ENCODE data around the gene MYBPC3. TPM values are rescaled to one million over a fixed set of nuclear protein-coding genes. Genes with fewer than 3 reads are reported as not detected.

MYBPC3 gene
- total RNA-seq, 2 donors from 2014 or later, result not detected

DNA sequence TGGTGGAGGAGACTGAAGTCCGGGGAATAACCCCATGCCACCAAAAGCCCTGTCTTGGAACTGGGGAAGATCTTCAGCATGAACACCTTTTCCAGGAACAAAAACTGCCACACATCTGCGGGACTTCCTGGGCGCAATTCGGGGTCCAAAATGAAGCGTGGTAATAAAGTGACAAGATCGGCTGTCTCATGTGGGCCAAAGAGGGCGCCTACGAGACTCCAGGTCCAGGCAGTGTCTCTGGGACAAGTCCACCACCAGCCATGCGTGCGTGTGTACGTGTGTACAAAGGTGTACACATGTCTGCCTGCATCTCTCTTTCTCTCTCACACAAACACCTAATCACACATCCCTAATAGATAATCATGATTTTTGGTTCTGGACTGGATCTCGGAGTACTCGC lies 8.9 kb upstream of the MYBPC3 start:
- no peak for ATAC-seq (ENCODE audit: insufficient number of reproducible peaks, low FRiP score, low read depth)
- no peak for DNase-seq (ENCODE audit: low spot score)
- TF ChIP-seq, protein P1, sequence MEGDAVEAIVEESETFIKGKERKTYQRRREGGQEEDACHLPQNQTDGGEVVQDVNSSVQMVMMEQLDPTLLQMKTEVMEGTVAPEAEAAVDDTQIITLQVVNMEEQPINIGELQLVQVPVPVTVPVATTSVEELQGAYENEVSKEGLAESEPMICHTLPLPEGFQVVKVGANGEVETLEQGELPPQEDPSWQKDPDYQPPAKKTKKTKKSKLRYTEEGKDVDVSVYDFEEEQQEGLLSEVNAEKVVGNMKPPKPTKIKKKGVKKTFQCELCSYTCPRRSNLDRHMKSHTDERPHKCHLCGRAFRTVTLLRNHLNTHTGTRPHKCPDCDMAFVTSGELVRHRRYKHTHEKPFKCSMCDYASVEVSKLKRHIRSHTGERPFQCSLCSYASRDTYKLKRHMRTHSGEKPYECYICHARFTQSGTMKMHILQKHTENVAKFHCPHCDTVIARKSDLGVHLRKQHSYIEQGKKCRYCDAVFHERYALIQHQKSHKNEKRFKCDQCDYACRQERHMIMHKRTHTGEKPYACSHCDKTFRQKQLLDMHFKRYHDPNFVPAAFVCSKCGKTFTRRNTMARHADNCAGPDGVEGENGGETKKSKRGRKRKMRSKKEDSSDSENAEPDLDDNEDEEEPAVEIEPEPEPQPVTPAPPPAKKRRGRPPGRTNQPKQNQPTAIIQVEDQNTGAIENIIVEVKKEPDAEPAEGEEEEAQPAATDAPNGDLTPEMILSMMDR (IDR thresholded peaks at IDR 0.05), result no peak

DNA sequence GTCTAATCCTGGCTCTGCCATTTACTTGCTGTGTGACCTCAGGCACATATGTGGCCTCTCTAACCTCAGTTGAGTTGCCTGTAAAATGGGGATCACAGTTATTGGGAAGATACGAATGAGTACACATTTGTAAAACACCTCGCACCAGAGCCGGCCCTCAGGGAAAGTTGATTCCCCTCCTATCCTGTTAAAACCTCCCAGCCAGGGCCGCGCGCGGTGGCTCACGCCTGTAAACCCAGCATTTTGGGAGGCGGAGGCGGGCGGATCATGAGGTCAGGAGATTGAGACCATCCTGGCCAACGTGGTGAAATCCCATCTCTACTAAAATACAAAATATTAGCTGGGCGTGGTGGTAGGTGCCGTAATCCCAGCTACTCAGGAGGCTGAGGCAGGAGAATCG lies 7.8 kb upstream of the MYBPC3 start:
- Histone ChIP-seq H3K27me3 (replicated peaks; ENCODE audit: insufficient read depth) (no peaks in the 10 kb centered on the region), H3K36me3 (no peaks in the 10 kb centered on the region), H3K4me1 (ENCODE audit: control insufficient read depth in 1 of 2, low read depth in 2 of 2) (peaks cover 0 to 2% of the 10 kb centered on the region in 2 donors), H3K9me3 (no peaks in the 10 kb centered on the region), H3K4me3 (no peak overlapping the region), H3K27ac (no peak overlapping the region)
- no peak for ATAC-seq (ENCODE audit: insufficient number of reproducible peaks, low FRiP score, low read depth)
- DNase-seq (ENCODE audit: low spot score), result no peak
- TF ChIP-seq, protein P1 (IDR thresholded peaks at IDR 0.05), result no peak

More for the DNA sequence above, 8.9 kb upstream of the MYBPC3 start:
- Histone ChIP-seq H3K4me3 (no peak overlapping the region), H3K4me1 (ENCODE audit: control insufficient read depth in 1 of 2, low read depth in 2 of 2) (no peaks in the 10 kb centered on the region), H3K27me3 (replicated peaks; ENCODE audit: insufficient read depth) (no peaks in the 10 kb centered on the region), H3K9me3 (no peaks in the 10 kb centered on the region), H3K27ac (no peak overlapping the region), H3K36me3 (no peaks in the 10 kb centered on the region)

DNA sequence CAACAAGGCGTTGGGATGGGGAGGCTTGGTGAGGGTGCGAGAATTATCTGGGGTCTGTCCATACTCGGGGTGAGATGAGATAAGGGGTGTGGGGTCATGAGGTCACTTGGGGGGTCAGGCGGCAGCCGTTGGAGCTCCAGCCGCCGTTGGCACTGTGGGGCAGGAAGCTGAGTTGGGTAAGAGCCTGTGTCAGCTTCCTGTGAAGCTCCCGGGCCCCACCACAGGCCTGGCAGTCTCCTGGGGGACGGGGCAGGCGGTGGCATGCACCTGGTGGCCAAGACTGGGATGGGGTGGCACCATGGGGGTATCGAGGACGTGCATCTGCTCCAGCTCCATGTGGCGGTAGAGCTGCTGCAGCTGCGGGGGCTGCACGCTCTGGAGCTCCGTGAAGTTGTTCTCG lies 7.1 kb upstream of the MYBPC3 start:
- Histone ChIP-seq H3K4me1 (ENCODE audit: control insufficient read depth in 1 of 2, low read depth in 2 of 2) (peaks cover 0 to 5% of the 10 kb centered on the region in 2 donors), H3K27me3 (replicated peaks; ENCODE audit: insufficient read depth) (no peaks in the 10 kb centered on the region), H3K36me3 (no peaks in the 10 kb centered on the region), H3K27ac (no peak overlapping the region), H3K4me3 (no peak overlapping the region), H3K9me3 (no peaks in the 10 kb centered on the region)
- DNase-seq (ENCODE audit: low spot score) (no peak), ATAC-seq (ENCODE audit: insufficient number of reproducible peaks, low FRiP score, low read depth) (no peak)
- TF ChIP-seq, protein P1 (IDR thresholded peaks at IDR 0.05), result no peak

DNA sequence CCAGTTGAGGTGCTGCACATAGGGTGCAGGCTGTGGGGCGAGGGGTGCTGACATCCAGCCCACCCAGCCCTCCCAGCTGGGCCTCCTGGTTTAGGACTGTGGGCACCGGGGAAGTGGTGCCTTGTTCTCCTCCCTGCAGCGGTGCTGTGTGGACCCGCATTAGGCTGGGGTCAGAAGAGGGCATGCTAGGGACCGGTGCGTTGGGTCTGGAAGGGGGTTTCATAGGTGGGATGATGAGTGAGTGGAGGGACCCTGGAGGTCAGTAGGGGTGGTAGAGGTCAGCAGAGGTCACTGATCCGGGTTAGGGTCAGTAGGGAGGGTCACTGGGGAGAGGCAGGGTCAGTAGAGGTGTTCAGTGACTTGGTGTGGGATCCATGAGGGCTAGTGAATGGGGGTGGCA lies 6.7 kb upstream of the MYBPC3 start:
- H3K9me3 ChIP-seq, result no peaks in the 10 kb centered on the region
- H3K27me3 ChIP-seq (replicated peaks; ENCODE audit: insufficient read depth), result no peaks in the 10 kb centered on the region
- H3K4me3 ChIP-seq, result no peak overlapping the region
- ATAC-seq (ENCODE audit: insufficient number of reproducible peaks, low FRiP score, low read depth) (no peak), DNase-seq (ENCODE audit: low spot score) (no peak)
- TF ChIP-seq, protein P1 (IDR thresholded peaks at IDR 0.05), result no peak
- H3K27ac ChIP-seq, result no peak overlapping the region
- peaks cover 0 to 5% of the 10 kb centered on the region in 2 donors for H3K4me1 ChIP-seq (ENCODE audit: control insufficient read depth in 1 of 2, low read depth in 2 of 2)
- no peaks in the 10 kb centered on the region for H3K36me3 ChIP-seq

DNA sequence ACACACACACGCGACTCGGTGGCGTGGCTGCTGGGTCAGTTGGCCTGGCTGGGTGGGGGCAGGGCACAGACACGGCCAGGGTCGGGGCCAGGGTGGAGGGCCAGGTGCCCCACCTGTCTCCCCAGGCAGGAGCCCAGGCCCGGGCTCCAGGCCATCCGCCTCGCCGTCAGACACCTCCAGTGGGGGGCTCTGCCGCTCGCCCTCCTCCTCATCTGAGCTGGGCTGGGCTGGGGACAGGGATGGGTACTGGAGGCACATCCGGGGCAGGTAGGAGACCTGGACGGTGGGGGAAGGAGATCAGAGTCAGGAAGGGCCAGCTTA lies 6.2 kb upstream of the MYBPC3 start:
- H3K4me3 ChIP-seq, result no peak overlapping the region

More for the DNA sequence above, 6.2 kb upstream of the MYBPC3 start:
- TF ChIP-seq, protein P1 (IDR thresholded peaks at IDR 0.05), result no peak
- DNase-seq (ENCODE audit: low spot score), result no peak
- no peak for ATAC-seq (ENCODE audit: insufficient number of reproducible peaks, low FRiP score, low read depth)
- H3K36me3 ChIP-seq, result no peaks in the 10 kb centered on the region
- H3K4me1 ChIP-seq (ENCODE audit: control insufficient read depth in 1 of 2, low read depth in 2 of 2), result peaks cover 0 to 5% of the 10 kb centered on the region in 2 donors
- no peaks in the 10 kb centered on the region for H3K9me3 ChIP-seq
- no peak overlapping the region for H3K27ac ChIP-seq
- no peaks in the 10 kb centered on the region for H3K27me3 ChIP-seq (replicated peaks; ENCODE audit: insufficient read depth)
